Stromal cell of bone marrow (primary cell): ENCODE results near the gene VAV2.
A peak's percentile ranks its signal among the peaks of the same experiment; 100 is the strongest.

Experiments used
- DNase-seq: peaks from one replicate; pipeline ENCODE4 v3.0.0-alpha.2; 2012; ENCODE audit warnings: low read depth

VAV2 gene

DNA sequence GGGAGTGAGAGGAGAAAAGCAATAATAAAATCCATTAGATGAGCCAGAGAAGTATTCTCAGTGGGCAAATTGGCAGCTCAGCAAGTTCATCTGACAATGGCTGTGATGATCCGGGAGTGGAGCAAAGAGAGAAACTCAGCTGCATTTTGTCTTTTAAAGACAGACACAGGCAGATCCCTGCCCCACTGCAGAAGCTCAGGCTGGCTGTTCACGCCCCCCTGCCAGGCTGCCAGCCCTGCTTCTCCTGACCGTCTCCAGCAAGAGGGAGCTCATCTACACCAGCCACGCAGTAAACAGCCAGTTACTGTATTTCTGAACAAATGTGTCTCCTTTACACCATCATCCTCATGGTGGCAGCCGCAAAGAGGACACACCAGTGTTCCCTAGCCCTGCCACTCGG, 139.7 kb downstream of the VAV2 start:
- DNase-seq, result no peak

DNA sequence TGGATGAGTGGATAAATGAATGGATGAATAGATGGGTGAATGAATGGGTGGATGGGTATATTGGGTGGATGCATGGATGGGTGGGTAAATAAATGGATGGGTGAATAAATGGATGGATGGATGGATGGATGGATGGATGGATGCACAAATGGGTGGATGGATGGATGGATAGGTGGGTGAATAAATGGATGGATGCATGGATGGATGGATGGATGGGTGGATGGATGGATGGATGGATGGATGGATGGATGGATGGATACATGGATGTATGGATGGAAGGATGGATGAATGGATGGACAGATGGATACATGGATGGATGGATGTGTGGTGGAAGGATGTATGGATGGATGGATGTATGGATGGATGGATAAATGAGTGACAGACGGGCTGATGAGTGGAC, 140.4 kb downstream of the VAV2 start:
- no peak for DNase-seq

DNA sequence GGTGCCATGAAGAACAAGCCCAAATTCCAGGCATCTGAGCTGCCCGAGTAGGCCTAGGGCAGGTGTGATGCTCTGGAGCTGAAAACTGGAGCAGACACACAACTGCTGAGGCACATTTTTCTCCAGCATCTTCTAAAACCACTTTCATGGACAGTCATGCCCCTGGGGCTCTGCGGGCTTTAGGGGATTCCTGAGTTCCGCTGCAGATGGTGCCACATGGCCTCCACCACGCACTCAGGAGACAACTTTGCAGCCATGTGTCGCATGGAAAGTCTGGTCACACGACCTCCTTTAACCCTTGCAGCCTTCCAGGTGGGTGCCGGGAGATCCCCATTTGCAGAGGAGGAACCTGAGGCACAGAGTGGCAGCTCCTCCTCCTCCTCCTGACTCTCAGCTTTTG, 141.2 kb downstream of the VAV2 start:
- no peak for DNase-seq

DNA sequence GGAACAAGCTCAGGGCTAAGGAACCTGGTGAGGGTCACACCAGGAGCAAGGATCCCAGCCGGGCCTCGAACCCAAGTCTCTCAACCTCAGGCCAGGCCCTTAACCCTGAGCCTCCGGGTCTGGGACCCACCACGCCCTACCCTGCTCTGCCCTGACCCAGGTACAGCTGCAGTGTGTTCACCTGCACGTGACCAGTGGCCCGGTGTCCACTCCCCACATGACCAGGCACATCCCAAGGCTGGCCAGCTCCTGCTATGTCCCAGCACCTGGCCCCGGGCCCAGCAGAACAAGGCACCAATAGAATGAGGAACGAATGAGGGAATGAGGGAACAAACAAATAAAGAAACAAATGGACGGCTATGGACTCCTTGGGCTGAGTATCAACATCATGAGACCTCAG, 142.0 kb downstream of the VAV2 start:
- DNase-seq, result no peak

DNA sequence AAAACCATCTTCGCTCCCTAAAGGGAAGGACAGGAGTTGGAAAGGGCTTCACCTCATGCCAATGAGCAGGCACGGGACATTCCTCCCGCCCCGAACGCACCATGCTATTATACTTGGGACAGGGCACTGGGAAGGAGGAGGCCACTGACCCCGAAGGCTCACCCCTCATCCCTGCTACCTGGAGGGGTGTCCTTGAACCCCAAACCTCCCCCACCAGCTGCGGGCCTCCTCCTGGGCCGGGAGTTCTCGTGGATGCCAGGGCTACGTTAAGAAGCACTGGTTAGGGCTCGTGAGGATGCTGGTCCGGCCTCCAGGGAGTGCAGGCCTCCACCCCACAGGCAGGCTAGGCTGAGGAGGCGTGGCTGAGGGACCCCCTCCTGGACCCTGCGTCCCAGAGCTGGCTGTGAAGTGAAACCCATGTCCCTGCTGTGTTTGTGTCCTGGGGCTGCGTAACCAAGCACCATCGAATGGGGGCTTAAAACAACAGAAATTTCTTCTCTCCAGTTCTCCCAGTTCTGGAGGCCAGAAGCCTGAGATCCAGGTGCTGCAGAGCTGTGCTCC, 142.9 kb downstream of the VAV2 start:
- DNase-seq, result no peak

DNA sequence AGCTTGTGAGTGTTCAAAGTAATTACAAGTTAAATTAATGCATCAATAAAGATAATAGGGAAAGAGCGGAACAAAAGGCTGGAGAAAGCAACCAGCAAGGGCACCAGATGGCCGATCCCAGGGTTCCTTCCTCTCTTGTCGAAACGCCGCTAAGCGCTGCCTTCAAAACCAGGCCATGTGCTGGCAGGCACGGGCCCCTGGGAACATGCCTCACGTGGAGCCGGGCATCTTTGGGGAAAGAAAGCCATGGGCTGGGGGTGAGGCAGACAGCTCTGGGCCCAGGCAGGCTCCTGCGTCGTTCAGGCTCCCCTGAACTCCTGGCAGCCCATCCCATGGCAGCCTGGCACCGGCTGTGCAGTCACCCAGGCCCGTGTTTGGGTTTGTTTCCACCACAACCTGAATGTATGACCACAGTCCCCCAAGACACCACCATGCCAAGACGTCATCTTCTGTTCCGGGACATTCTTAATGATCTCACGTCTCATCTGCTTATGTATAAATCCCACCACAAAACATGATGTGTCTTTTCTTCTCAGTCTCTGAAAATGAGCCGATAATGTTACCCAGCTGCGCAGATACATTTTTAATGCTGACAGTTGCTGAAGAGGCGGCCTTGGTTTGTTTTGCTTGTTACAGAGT, 143.5 kb downstream of the VAV2 start:
- no peak for DNase-seq

DNA sequence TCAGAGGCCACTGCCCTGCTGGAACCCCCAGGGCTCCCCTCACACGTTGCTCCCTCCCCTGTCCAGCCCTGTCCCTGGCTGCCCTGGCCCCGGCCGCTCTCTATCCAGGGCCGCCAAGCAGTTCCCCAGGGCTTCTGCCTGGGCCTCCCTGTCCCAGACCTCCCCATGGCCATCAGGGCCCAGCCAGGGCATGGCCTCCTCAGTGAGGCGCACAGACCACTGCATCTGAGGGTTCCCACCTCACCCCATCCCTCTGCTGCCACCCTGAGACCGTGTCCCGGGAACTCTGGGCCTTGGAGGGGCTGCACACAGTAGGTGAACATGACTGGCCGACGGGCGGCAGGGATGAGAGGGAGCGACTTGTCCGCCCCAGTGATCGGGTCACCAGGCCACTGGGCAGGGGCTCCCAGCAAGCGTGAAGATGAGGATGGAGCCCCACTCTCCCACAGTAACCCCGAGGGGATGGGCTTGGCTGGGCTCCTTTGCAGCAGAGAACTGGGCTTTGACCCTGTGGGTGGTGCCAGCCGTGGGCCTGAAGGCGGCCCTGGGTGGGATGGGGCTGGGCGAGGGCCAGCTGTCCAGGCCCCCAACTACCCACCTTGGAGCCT, 145.5 kb downstream of the VAV2 start:
- no peak for DNase-seq

DNA sequence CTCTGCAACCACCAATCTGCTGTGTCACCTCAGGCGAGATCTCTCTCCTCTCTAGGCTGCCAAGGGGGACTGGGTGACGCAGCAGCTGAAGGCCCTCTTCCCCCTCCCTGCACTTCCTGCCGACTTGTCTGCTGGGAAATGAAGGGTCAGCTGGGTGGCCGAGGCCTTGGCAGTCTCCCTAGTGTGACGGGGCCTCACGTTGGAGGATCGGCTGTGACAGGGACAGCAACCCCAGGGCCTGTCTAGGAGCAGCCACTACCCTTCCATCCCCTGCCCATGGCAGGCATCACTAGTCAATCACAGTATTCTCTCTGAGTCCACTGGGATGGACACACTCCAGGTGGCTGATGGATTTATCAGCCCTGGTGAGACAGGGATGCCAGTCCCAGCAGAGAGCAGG, 146.7 kb downstream of the VAV2 start:
- peak; percentile 19 for DNase-seq

DNA sequence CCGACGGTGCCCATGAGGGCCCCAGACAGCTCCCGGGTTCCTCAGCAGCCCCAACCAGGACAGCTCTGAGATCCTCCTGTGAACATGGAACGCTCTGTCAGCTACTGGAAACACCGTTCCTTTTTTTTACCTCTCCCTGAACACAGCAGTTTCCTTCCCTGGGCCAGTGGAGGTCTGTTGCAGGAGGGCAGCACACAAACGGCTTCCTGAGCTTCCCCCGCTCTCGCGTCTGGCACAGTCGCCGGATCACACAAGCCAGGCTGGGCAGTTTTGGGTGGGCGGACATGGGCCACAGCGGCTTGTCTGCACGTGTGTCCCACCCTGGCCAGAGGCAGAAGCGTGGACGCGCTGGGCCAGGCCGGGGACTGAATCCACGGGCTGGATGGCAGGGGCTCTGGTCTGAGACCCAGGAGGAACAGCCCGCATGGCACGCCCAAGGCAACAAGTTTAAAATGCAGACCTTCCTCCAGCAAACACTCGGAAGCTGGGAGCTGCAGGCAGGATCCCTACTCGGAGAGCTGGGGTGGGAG, 147.2 kb downstream of the VAV2 start:
- DNase-seq, result no peak

DNA sequence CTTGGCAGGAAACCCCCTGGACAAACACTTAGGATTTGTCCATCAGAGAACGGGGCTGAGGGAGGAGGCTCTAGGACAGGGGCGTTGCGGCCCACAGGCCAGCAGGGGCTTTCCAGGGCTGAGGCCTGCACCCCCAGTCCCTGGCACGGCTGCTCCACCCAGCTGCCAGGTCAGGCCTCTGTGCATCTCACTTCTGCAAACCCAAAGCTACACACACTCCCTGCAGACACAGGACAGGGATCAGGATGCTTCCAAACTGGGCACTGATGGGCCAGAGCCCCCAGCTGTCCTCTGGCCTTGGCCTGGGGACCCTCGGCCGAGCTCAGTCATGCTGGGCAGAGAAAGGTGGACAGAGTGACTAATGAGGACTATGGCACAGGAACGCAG, 147.7 kb downstream of the VAV2 start:
- DNase-seq, result no peak

DNA sequence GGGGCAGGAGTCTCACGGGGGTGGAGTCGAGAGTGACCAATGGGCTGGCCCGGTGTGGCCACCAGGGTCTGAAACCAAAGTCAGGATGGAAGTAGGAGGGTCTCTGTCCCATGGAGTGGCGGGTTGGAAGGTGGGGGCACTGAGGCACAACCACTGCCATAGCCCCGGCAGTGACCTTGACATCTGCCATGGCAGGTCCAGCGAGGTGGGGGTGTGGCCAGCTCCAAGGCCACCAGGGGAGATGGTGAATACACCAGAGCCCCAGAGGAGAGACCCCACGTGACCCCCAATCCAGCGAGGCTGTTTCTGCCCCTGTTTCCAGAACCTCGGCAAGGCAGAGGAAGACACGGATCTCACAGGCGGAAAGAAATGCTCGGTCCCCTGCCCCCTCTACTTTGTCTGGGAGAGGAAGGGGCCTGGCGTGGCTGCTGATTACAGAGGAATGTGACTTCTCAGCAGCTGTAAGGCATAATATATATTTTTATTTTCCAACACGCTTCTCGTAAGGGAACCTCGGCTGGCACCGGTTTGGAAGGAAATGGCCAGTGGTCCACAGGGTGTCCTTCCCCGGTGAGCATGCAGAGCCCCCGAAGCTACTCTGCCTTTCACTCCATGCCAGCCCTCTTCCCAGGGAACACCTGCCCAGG, 148.2 kb downstream of the VAV2 start:
- no peak for DNase-seq

DNA sequence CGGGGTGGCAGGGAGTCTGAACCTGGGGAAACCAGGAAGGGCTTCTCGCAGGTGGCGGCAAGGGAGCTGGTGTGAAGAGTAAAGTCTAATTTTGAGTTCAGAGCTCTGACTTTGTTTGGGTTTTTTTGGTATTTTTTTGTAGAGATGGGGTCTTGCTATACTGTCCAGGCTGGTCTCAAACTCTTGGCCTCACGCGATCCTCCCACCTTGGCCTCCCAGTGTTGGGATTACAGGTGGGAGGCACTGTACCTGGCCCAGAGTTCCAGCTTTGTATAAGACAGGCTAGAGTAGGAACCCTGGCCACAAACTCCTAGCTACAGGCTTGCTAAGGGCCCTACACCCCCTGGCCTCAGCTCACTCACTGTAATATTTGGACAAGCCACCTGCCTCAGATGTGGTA, 148.9 kb downstream of the VAV2 start:
- DNase-seq, result no peak

DNA sequence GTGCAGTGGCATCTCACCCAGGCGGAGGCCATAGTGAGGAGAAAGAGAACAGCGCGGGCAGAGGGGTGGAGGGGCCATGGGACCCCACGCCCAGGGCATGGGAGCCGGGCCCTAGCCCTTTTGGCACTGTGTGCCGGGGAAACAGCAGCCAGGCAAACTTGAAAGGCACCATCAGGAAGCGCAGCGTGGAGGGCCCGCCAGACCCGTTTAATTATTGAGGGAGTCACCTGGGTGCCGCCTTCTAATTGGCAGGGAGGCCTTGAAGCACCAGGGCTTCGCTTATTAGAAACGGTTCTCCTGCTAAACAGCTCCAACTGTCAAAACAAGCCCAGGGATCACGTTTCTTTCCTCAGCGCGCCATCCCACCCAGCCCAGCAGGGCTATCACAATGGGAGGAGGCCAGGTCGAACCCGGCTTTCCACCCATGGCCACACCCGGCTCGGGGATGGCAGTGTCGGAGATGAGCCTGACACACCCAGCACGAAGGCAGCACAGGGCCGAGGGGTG, 149.3 kb downstream of the VAV2 start:
- DNase-seq, result no peak

DNA sequence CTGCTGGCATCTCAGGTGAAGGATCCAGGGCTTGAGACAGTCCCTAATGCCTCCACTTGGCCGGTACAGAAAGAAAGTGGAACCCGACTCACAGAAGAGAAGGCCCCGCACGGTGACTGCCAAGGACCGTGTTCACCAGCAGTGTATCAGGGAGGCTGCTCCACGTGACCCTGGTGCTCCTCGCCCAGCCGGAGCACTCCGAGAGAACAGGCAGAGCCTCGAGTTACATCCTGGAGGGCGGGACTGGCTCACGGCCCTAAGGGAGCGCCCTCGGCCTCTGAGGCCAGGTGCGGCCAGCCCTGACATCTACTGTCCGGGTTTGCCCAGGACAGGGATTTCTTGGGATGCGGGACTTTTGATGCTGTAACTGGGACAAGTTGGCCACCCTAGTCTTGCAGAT, 149.9 kb downstream of the VAV2 start:
- DNase-seq, result no peak

DNA sequence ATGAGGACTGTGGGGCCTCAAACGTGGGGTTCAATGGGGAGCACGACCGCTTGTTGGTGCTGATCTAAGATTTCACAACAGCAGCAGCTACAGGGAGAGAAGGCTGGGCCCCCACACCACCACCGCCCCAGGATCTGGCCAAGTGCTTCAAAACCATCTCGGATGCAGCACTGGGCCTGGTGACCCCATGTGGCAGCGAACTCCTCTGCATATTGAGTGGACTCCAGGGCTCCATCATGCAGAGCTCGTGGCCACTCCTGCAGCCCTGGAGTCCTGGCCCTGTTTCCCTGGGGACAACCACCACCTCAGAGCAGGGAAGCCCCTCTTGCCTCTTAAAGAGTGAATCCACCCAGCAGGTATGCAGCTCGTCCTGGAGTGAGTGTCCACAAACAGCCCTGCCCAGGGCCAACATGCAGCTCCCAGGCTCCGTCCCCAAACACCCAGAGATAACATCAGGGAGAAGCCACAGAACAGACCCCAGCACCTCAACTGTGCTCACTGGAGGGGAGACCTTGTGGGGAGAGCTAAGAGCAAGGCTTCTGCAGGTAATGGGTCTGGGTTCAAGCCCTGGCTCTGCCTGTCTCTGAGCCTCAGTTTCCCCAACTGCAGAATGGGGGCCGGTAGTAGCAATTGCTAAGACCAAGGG, 150.8 kb downstream of the VAV2 start:
- DNase-seq, result no peak

DNA sequence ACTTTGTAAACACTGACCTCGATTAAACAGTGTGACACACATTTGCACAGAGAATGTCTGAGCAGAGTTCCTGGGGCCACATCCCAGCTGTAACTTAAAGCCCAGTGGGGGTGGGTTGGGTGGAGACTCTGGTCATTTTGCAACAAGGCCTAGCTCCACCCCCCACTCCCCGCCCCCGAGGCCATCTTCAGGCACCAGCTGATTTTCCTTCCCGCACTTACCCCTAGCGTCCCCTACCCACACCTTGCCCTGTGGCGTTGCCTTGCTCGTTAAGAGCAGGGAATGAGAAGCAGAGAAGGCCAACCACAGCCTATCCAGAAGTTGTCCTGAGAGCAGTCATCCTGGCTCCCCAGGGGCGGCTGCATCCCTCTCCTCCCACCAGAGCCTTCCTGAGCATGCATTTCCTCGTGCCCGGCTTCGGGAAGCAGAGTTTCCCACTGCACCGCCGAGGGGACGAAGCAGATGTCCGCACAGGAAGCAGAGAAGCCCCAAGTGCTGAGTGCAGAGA, 152.2 kb downstream of the VAV2 start:
- no peak for DNase-seq

DNA sequence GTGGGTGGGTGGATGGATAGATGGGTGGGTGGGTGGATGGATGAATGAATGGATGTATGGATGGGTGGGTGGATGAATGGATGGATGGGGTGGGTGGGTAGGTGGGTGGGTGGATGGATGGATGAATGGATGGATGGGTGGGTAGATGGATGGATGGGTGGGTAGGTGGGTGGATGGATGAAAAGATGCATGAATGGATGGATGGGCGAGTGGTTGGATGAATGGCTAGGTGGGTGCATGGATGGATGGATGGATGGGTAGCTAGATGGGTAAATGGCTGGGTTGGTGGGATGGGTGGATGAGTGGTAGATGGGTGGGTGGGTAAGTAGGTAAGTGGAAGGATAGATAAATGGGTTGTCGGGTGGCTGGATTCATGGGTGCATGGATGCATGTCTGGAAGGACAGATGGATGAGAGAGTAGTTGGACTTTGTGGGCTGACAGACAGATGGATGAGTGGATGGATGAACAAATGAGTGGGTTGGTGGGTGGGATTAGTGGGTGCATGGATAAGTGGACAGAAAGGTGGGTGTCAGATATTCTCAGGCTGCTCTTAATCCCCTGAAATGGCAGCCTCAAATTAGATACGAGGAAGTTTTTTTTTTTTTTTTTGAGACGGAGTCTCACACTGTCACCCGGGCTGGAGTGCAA, 153.1 kb downstream of the VAV2 start:
- DNase-seq, result no peak

DNA sequence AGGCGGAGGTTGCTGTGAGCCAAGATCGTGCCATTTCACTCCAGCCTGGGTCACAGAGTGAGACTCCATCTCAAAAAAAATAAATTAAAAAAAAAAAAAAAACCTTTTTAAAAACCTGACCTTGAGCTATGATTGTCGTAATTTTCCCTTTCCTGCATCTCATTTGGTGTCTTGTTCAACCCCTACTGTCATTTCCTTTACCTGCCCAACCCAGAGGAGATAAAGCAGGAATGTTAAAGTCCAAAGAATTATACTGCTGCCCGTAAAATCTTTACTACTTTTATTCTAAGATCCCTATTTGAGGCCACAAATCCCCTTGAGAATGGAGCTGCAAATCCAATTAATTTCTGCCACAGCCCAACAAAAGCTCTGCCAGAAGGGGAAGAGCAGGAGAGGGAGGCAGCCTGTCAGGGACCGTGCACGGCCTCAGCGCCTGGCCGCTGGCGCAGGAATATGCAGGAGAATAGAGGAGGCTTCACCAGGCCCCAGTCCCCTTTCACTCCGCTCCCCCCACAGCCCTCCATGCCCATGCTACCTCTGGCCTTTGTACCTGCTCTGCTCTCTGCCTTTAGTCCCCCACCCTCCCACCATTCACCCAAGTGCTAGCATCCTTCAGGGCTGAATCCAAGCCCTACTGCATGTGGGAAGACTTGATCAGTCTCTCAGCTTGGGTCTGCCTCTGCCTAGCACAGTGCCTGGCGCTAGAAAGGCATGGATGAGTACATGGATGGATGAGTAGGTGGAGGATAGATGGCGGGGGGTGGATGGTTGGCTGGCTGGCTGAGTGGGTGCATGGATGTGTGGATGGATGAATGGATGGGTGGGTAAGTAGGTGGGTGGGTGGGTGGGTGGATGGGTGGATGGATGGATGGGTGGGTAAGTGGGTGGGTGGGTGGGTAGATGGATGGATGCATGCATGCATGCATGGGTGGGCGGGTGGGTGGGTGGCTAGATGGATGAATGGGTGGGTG, 154.2 kb downstream of the VAV2 start:
- DNase-seq, result no peak

DNA sequence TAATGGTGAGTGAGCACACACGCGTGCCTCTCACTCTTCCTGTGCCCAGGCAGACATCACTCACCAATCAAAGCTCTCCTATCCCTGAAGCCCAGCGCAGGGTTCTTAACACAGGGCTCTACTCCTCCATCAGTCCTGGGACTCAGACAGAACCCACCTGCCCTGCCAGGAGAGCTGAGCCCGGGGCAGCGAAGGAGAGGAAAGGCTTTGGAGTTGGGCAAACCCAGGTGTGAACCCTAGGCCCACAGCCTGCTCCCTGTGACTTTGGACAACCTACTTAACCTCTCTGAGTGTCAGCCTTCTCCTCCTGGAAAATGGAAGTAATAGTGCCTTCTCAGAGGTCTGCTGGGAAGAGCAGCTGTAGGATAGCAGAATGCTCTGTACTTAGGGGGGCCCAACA, 155.3 kb downstream of the VAV2 start:
- no peak for DNase-seq

DNA sequence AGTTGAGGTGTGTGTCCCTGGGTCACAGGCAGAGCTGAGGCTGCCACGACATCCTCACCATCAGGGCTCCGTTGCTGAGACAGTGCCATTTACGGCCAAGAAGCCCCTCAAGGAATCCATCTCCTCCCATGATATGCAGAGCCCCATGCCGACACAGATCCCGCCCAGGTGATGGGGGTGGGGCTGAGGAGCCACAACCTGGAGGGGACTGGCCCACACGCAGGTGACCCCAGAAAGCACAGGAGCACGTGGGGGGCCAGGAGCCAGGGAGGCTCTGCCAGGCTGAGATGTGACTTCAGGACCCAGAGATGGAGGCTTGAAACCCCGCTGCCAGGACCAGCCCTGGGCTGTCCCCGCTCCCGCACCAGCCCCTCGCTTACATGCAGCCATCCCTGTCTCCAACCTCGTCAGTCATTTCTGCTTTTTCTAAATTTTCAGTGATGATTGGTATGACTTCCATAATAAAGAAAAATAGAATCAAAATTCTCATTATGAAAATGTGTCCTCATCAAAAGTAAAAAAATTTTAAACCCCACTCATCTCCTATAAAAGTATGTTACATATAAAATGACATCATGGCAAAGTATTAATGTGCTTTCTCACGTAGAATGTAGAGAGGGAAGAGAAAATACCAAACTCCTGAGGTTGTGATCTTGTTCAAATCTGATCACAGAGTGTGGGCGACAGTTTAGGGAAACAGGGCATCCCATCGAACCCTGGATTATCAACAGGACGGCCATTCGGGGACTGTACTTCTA, 155.9 kb downstream of the VAV2 start:
- DNase-seq, result no peak
